Osteocyte (in vitro differentiated cells): ENCODE results near the gene TTLL11. TPM values are rescaled to one million over a fixed set of nuclear protein-coding genes. Genes with fewer than 3 reads are reported as not detected.

Experiments used
- DNase-seq: peaks from one replicate; pipeline ENCODE4 v3.0.0; 2021; ENCODE audit warnings: mixed read lengths; ENCODE audit not compliant: unreplicated experiment; ENCODE audit errors: extremely low spot score
- H3K27ac Mint-ChIP-seq: one replicate; pipeline ENCODE4 v1.8.0; 2021; ENCODE audit warnings: mild to moderate bottlenecking, mixed read lengths; ENCODE audit not compliant: unreplicated experiment
- H3K27me3 Mint-ChIP-seq: one replicate; pipeline ENCODE4 v1.8.0; 2021; ENCODE audit warnings: mixed read lengths; ENCODE audit not compliant: unreplicated experiment
- H3K36me3 Mint-ChIP-seq: one replicate; pipeline ENCODE4 v1.8.0; 2021; ENCODE audit warnings: mixed read lengths; ENCODE audit not compliant: unreplicated experiment
- H3K4me1 Mint-ChIP-seq: one replicate; pipeline ENCODE4 v1.8.0; 2021; ENCODE audit warnings: mixed read lengths; ENCODE audit not compliant: unreplicated experiment
- H3K4me3 Mint-ChIP-seq: one replicate; pipeline ENCODE4 v1.8.0; 2021; ENCODE audit warnings: mild to moderate bottlenecking, moderate library complexity, mixed read lengths; ENCODE audit not compliant: unreplicated experiment
- H3K9me3 Mint-ChIP-seq: one replicate; pipeline ENCODE4 v1.8.0; 2021; ENCODE audit warnings: mixed read lengths; ENCODE audit not compliant: unreplicated experiment
- total RNA-seq: library from RNA; stranded (reverse); gene quantifications from 2 replicates; pipeline ENCODE4 v1.2.1, GENCODE V29; 2021
- TF ChIP-seq, protein P1 (sequence below): fragments of 200-600 bp; sonication (generic); IDR thresholded peaks from 2 replicates; pipeline ENCODE4 v1.5.0; 2021; ENCODE audit warnings: antibody characterized with exemption, mild to moderate bottlenecking, moderate library complexity

Gene TTLL11
- total RNA-seq, 1 donor from 2014 or later, result 6.0 TPM

DNA sequence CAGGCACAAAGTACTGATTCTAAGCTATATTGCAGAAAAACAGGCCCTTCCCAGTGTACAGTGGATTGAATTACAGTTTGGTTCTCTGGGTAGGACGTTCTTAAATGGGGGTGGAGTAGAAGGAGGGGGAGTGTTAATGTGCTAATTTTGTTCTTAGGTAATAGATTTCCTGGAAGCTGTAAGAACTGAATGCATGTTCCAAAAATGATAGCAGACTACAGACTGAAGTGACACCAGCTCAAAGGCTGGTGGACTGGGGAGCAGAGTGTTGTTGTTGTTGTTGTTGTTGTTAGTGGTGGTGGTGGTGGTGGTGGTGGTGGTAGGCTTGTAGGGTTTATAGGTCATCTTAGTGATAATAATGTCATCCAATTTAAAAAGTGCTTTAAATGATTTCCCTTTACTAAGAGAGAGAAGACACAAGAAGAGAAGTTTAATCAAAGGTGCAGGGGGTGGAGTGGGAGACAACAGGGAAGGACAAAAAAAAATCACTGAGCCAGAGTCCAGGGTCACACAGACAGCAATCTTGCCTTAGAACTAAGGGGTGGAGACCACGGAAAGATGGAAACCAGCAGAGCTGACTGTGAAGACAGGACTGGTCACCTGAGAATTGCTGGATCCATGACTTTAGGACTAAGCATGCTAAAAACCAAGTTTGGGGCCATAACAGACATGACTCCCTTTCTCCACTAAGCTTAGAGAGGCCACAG, 27.0 kb downstream of the TTLL11 start:
- no peaks in the 10 kb centered on the region for H3K9me3 Mint-ChIP-seq
- no peak for DNase-seq
- H3K27me3 Mint-ChIP-seq, result no peaks in the 10 kb centered on the region
- H3K4me1 Mint-ChIP-seq, result no peaks in the 10 kb centered on the region
- no peaks in the 10 kb centered on the region for H3K36me3 Mint-ChIP-seq
- no peak overlapping the region for H3K27ac Mint-ChIP-seq
- no peak overlapping the region for H3K4me3 Mint-ChIP-seq
- TF ChIP-seq, protein P1, sequence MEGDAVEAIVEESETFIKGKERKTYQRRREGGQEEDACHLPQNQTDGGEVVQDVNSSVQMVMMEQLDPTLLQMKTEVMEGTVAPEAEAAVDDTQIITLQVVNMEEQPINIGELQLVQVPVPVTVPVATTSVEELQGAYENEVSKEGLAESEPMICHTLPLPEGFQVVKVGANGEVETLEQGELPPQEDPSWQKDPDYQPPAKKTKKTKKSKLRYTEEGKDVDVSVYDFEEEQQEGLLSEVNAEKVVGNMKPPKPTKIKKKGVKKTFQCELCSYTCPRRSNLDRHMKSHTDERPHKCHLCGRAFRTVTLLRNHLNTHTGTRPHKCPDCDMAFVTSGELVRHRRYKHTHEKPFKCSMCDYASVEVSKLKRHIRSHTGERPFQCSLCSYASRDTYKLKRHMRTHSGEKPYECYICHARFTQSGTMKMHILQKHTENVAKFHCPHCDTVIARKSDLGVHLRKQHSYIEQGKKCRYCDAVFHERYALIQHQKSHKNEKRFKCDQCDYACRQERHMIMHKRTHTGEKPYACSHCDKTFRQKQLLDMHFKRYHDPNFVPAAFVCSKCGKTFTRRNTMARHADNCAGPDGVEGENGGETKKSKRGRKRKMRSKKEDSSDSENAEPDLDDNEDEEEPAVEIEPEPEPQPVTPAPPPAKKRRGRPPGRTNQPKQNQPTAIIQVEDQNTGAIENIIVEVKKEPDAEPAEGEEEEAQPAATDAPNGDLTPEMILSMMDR, result no peak

DNA sequence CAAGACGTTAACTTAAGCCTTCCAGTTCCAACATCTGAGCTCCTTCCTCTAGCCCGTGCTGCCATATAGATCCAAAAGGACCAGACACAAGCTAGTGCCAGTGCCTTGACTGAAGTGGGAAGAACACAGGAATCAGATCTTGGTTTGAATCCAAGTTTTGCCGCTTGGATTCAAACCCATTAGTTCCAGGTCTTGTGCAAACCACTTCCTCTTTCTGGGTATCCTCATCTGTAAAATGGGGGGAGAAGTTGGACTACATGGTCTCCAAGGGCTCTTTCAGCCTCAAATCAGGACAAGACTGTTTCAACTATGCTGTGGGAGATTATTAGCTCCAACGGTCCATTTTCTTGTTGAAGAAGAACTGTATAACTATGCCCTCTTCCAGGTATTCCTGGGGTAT, 32.6 kb downstream of the TTLL11 start:
- H3K9me3 Mint-ChIP-seq, result no peaks in the 10 kb centered on the region
- no peaks in the 10 kb centered on the region for H3K4me1 Mint-ChIP-seq
- no peaks in the 10 kb centered on the region for H3K27me3 Mint-ChIP-seq
- no peak overlapping the region for H3K27ac Mint-ChIP-seq
- H3K4me3 Mint-ChIP-seq, result no peak overlapping the region
- TF ChIP-seq, protein P1, result no peak
- no peak for DNase-seq
- no peaks in the 10 kb centered on the region for H3K36me3 Mint-ChIP-seq

DNA sequence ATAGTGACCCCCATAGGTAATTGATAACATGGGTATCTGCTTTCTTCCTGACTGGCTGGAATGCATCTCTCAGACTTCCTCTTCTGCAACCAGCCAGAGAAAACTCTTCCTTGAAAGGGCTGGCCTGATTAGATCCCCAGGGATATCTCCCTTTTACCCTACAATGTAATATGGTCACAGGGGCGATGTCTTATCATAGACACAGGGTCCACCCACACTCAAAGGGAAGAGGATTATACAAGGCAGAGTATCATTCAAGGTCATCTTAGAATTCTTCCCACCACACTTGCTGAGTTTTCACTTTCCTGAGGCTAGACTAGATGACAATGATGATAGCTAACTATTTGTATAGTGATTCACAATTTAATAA, 33.2 kb downstream of the TTLL11 start:
- Mint-ChIP-seq H3K27ac (no peak overlapping the region), H3K4me1 (no peaks in the 10 kb centered on the region), H3K27me3 (no peaks in the 10 kb centered on the region), H3K36me3 (no peaks in the 10 kb centered on the region), H3K4me3 (no peak overlapping the region), H3K9me3 (no peaks in the 10 kb centered on the region)
- DNase-seq, result no peak
- TF ChIP-seq, protein P1, result no peak

DNA sequence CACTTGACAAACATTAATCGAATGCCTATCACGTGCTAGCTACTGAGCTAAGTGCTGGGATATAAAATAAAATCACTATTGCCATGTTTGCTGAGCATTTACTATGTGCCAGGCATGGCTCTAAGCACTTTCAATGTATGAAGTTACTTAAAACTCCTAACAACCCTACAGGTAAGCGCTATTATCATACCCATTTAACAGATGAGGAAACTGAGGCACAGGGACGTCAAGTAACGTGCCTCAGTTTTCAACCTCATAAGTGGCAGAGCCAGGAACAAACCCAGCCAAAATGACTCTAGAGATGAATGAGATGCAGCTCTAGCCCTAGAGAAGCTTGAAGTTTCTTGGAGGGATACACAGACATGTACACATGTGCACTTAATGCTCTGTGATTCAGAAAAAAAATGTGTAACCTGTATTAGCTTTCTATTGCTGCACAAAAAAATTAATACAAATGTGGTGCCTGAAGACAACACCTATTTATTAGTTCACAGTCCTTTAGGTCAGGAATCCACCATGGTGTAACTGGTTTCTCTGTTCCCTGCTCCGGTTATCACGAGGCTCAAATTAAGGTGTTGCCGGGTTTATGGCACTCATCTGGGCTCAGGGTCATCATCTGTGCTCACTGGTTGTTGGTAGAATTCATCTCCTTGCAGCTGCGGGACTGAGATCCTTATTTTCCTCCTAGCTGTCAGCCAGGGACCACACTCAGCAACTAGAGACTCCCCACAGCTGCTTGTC, 33.7 kb downstream of the TTLL11 start:
- no peaks in the 10 kb centered on the region for H3K4me1 Mint-ChIP-seq
- H3K27ac Mint-ChIP-seq, result no peak overlapping the region
- H3K36me3 Mint-ChIP-seq, result no peaks in the 10 kb centered on the region
- H3K27me3 Mint-ChIP-seq, result no peaks in the 10 kb centered on the region
- TF ChIP-seq, protein P1, result no peak
- H3K4me3 Mint-ChIP-seq, result no peak overlapping the region
- H3K9me3 Mint-ChIP-seq, result no peaks in the 10 kb centered on the region
- DNase-seq, result no peak

DNA sequence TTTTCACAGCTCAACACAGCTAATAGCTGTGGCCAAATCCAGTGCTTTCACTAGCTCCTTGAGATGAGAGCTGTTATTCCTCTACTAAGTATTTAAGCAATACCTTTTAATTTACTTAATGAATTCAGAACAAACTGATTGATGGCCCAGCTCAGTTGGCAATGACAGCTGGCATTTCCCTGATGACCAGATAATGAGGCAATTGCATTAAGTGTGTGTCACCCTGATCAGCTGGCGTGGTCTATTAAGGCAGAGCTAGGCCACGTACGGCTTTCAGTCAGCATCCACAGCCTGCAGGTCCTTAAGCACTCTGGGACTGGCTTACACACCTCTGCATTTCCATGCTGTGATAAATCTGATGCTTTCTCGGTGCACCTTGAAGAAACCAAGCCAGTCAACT, 34.4 kb downstream of the TTLL11 start:
- Mint-ChIP-seq H3K4me3 (no peak overlapping the region), H3K4me1 (no peaks in the 10 kb centered on the region), H3K36me3 (no peaks in the 10 kb centered on the region), H3K27me3 (no peaks in the 10 kb centered on the region), H3K27ac (no peak overlapping the region), H3K9me3 (no peaks in the 10 kb centered on the region)
- TF ChIP-seq, protein P1, result no peak
- no peak for DNase-seq
